Measurements from ENCODE around the gene BICDL1. TPM values are rescaled to one million over a fixed set of nuclear protein-coding genes. Genes with fewer than 3 reads are reported as not detected.

Gene BICDL1
- total and polyA plus RNA-seq, 2 of the 4 experiments (the other 2 are of a cell fraction) = not detected

DNA sequence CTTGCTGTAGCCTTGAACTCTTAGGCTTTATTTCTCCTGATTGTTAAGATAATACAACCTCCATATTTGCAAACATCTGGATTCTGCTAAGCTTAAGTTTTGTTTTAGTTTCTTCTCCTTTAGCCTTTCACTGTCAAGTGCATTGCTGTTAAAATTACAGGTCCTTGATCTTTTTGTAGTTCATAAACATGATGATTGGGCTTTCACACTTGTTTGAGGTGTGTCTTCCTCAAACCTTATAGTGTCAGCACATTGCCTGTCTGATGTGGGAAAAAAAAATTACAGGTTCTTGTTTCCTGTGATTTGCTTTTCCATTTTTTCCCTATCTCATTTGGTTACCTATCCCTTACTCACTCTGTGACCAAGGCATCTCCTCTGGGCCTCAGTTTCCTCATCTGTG lies 59.2 kb downstream of the BICDL1 start:
- H3K9me3 ChIP-seq (ENCODE audit: control insufficient read depth, insufficient read depth, low read length) = no peaks in the 10 kb centered on the region
- intact Hi-C loops (cut with micrococcal nuclease) (no loop called here), in situ Hi-C loops (cut with MboI; ENCODE audit: low sequenced_read_pairs) (no loop called here), dilution Hi-C loops (cut with HindIII; ENCODE audit: low sequenced_read_pairs, unreplicated experiment) (no loop called here)
- no peak overlapping the region for H3K14ac ChIP-seq (replicated peaks; ENCODE audit: low read depth, low read length)
- H3K56ac ChIP-seq (ENCODE audit: extremely low read depth, insufficient read depth, low read length) = no peak overlapping the region
- peaks cover 2% of the 10 kb centered on the region; the same call in 1 of the 2 replicates for H3K27me3 ChIP-seq (ENCODE audit: control insufficient read depth, insufficient read depth, low read length)
- H3K79me1 ChIP-seq (ENCODE audit: low read depth in 1 of 2, low read length in 2 of 2) = no peaks in the 10 kb centered on the region
- no peak overlapping the region for H4K91ac ChIP-seq (ENCODE audit: insufficient read depth, low read depth, low read length)
- no peaks in the 10 kb centered on the region for H3K36me3 ChIP-seq (ENCODE audit: control insufficient read depth, insufficient read depth, low read length)
- TF ChIP-seq MXI1 (IDR thresholded peaks at IDR 0.05; ENCODE audit: borderline replicate concordance, low read depth, low read length) = no peak
- no peak for TF ChIP-seq BHLHE40 (IDR thresholded peaks at IDR 0.05; ENCODE audit: low read depth, low read length)
- TF ChIP-seq, protein P1, sequence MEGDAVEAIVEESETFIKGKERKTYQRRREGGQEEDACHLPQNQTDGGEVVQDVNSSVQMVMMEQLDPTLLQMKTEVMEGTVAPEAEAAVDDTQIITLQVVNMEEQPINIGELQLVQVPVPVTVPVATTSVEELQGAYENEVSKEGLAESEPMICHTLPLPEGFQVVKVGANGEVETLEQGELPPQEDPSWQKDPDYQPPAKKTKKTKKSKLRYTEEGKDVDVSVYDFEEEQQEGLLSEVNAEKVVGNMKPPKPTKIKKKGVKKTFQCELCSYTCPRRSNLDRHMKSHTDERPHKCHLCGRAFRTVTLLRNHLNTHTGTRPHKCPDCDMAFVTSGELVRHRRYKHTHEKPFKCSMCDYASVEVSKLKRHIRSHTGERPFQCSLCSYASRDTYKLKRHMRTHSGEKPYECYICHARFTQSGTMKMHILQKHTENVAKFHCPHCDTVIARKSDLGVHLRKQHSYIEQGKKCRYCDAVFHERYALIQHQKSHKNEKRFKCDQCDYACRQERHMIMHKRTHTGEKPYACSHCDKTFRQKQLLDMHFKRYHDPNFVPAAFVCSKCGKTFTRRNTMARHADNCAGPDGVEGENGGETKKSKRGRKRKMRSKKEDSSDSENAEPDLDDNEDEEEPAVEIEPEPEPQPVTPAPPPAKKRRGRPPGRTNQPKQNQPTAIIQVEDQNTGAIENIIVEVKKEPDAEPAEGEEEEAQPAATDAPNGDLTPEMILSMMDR (conservative IDR thresholded peaks at IDR 0.05; ENCODE audit: low read depth, low read length) = no peak
- TF ChIP-seq CHD1 (IDR thresholded peaks at IDR 0.05; ENCODE audit: low read depth, low read length) = no peak
- no peak for TF ChIP-seq MAFK (IDR thresholded peaks at IDR 0.05; ENCODE audit: low read depth, low read length)
- TF ChIP-seq POLR2A (IDR thresholded peaks at IDR 0.05; ENCODE audit: low read depth, low read length) = no peak
- TF ChIP-seq RCOR1 (IDR thresholded peaks at IDR 0.05; ENCODE audit: insufficient replicate concordance, low read length) = no peak
- no peak for TF ChIP-seq FOS (IDR thresholded peaks at IDR 0.05; ENCODE audit: low read depth, low read length)
- TF ChIP-seq RAD21 (IDR thresholded peaks at IDR 0.05; ENCODE audit: low read length) = no peak
- TF ChIP-seq, protein P2, sequence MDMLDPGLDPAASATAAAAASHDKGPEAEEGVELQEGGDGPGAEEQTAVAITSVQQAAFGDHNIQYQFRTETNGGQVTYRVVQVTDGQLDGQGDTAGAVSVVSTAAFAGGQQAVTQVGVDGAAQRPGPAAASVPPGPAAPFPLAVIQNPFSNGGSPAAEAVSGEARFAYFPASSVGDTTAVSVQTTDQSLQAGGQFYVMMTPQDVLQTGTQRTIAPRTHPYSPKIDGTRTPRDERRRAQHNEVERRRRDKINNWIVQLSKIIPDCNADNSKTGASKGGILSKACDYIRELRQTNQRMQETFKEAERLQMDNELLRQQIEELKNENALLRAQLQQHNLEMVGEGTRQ (IDR thresholded peaks at IDR 0.05; ENCODE audit: low read depth, low read length) = no peak
- TF ChIP-seq, protein P3, sequence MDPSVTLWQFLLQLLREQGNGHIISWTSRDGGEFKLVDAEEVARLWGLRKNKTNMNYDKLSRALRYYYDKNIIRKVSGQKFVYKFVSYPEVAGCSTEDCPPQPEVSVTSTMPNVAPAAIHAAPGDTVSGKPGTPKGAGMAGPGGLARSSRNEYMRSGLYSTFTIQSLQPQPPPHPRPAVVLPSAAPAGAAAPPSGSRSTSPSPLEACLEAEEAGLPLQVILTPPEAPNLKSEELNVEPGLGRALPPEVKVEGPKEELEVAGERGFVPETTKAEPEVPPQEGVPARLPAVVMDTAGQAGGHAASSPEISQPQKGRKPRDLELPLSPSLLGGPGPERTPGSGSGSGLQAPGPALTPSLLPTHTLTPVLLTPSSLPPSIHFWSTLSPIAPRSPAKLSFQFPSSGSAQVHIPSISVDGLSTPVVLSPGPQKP (IDR thresholded peaks at IDR 0.05; ENCODE audit: borderline replicate concordance, low read depth, low read length) = no peak
- no peak for TF ChIP-seq NFE2L2 (IDR thresholded peaks at IDR 0.05; ENCODE audit: low read depth, low read length)
- TF ChIP-seq RFX5 (IDR thresholded peaks at IDR 0.05; ENCODE audit: low read depth, low read length) = no peak
- TF ChIP-seq SMC3 (IDR thresholded peaks at IDR 0.05; ENCODE audit: low read depth, low read length) = no peak
- TF ChIP-seq CEBPB (IDR thresholded peaks at IDR 0.05; ENCODE audit: low read depth, low read length) = no peak
- DNase-seq (no peak), ATAC-seq (ENCODE audit: low read depth) (no peak)
- no peak overlapping the region for H2BK5ac ChIP-seq (ENCODE audit: low read depth, low read length, poor library complexity, severe bottlenecking)
- H3K23ac ChIP-seq (ENCODE audit: low read depth, low read length) = no peak overlapping the region
- CTCF ChIA-PET = no interaction called here
- H3K9ac ChIP-seq (ENCODE audit: low read depth, low read length) = no peak overlapping the region
- no TSS peak for BruUV-seq (replicated peaks)
- no peaks in the 10 kb centered on the region for H4K20me1 ChIP-seq (ENCODE audit: insufficient read depth, low read length)
- H4K8ac ChIP-seq (ENCODE audit: low read depth in 2 of 2, low read length in 2 of 2) = no peak overlapping the region
- H3K4me3 ChIP-seq (ENCODE audit: insufficient read depth, low read depth, low read length) = no peak overlapping the region
- H3K9me1 ChIP-seq (ENCODE audit: insufficient read depth, low read length) = no peaks in the 10 kb centered on the region
- H3K27ac ChIP-seq (ENCODE audit: insufficient read depth, low read length) = no peak overlapping the region
- H3K4ac ChIP-seq (ENCODE audit: low read depth, low read length) = no peak overlapping the region
- H2AK5ac ChIP-seq (ENCODE audit: low read depth, low read length) = no peak overlapping the region
- no peak overlapping the region for H2BK15ac ChIP-seq (ENCODE audit: low read depth, low read length)
- no peaks in the 10 kb centered on the region for H3K4me1 ChIP-seq (ENCODE audit: control insufficient read depth, insufficient read depth, low read length)
- POLR2A ChIA-PET (ENCODE audit: unreplicated experiment) = no interaction called here
- H2BK120ac ChIP-seq (ENCODE audit: low read depth, low read length) = no peak overlapping the region
- H3K4me2 ChIP-seq (ENCODE audit: low read depth, low read length) = no peak overlapping the region
- no peak overlapping the region for H3K18ac ChIP-seq (ENCODE audit: low read depth, low read length)
- H2BK20ac ChIP-seq (ENCODE audit: low read depth, low read length) = no peak overlapping the region
- no peak overlapping the region for H2AK9ac ChIP-seq (replicated peaks; ENCODE audit: low read depth, low read length, poor library complexity)
- no peak overlapping the region for H4K5ac ChIP-seq (ENCODE audit: low read depth, low read length)
- no peak overlapping the region for H2AFZ ChIP-seq (replicated peaks; ENCODE audit: low read length, poor library complexity)

Data from IMR-90 (cell line).